Panc1 (cell line): ENCODE measurements around the gene MED12L. TPM values are rescaled to one million over a fixed set of nuclear protein-coding genes. Genes with fewer than 3 reads are reported as not detected.

Experiments
- ATAC-seq: fragments of 200-7000 bp; cut with Tn5 transposase; 2 replicates; pipeline ENCODE4 v1.9.1; 2020; ENCODE audit warnings: mild to moderate bottlenecking, moderate library complexity
- BruUV-seq: library from RNA; stranded (reverse); fragments of 400-500 nt; replicated peaks from 2 replicates; lab custom pipeline; 2021; lab: Mats Ljungman, UMichigan
- CTCF ChIA-PET: fragments of 300-600 bp; sonication (Branson Sonifier 250); formaldehyde crosslinking; loops from one replicate; lab custom pipeline; 2022; ENCODE audit warnings: antibody characterized with exemption; lab: Charles Lee
- POLR2A ChIA-PET: fragments of 300-600 bp; sonication (Branson Sonifier 250); formaldehyde crosslinking; loops from one replicate; lab custom pipeline; 2022; ENCODE audit warnings: antibody characterized with exemption; lab: Charles Lee
- DNase-seq: peaks from one replicate; pipeline ENCODE4 v3.0.0-alpha.2; 2010; ENCODE audit warnings: low read depth, low spot score
- H3K27ac ChIP-seq: 2 replicates; pipeline ENCODE4 v1.5.1; 2011; ENCODE audit warnings: mild to moderate bottlenecking, low read length, inconsistent platforms
- H3K27me3 ChIP-seq: fragments of 200-500 bp; sonication (Bioruptor generic); 2 replicates; pipeline ENCODE4 v1.6.0; 2014; ENCODE audit warnings: low read length, inconsistent platforms; ENCODE audit not compliant: control insufficient read depth, insufficient read depth
- H3K36me3 ChIP-seq: fragments of 200-500 bp; sonication (Bioruptor generic); 2 replicates; pipeline ENCODE4 v1.5.1; 2014; ENCODE audit warnings: inconsistent platforms, mild to moderate bottlenecking, low read length, moderate library complexity; ENCODE audit not compliant: control insufficient read depth, insufficient read depth
- H3K4me1 ChIP-seq: 2 replicates; pipeline ENCODE4 v1.5.1; 2011; ENCODE audit warnings: inconsistent platforms, mild to moderate bottlenecking, low read length, moderate library complexity; ENCODE audit not compliant: control insufficient read depth, insufficient read depth
- H3K4me3 ChIP-seq, 2 experiments: 2 replicates each; pipeline ENCODE4 v1.5.1; 2011 to 2012; ENCODE audit warnings: low read depth in 2 of 2, low read length in 2 of 2, mild to moderate bottlenecking in 2 of 2, inconsistent platforms in 1 of 2, moderate library complexity in 1 of 2
- H3K9me3 ChIP-seq: fragments of 200-500 bp; sonication (Bioruptor generic); 2 replicates; pipeline ENCODE4 v1.5.1; 2014; ENCODE audit warnings: low read depth, mild to moderate bottlenecking, inconsistent platforms, low read length, moderate library complexity; ENCODE audit not compliant: control insufficient read depth, insufficient read depth
- CTCF ChIP-seq: fragments of 450-650 bp; IDR thresholded peaks from 2 replicates; pipeline ENCODE4 v1.5.1; 2017; ENCODE audit warnings: mild to moderate bottlenecking
- POLR2AphosphoS5 ChIP-seq: IDR thresholded peaks from 2 replicates; pipeline ENCODE4 v1.6.1; 2012; ENCODE audit warnings: mild to moderate bottlenecking, low read depth, low read length, moderate library complexity
- REST ChIP-seq, 2 experiments: IDR thresholded peaks; 2 replicates each; pipeline ENCODE4 v1.6.1; 2011 to 2012; ENCODE audit warnings: low read depth in 2 of 2, control low read depth in 1 of 2, low read length in 1 of 2, mild to moderate bottlenecking in 1 of 2, moderate library complexity in 1 of 2; ENCODE audit not compliant: insufficient read depth in 1 of 2
- SIN3A ChIP-seq: IDR thresholded peaks from 2 replicates; pipeline ENCODE4 v1.6.1; 2012; ENCODE audit warnings: low read depth, mild to moderate bottlenecking, low read length, moderate library complexity, borderline replicate concordance; ENCODE audit not compliant: insufficient read depth
- TCF7L2 ChIP-seq: IDR thresholded peaks from 2 replicates; pipeline ENCODE4 v1.6.1; 2011; ENCODE audit warnings: mild to moderate bottlenecking, low read depth, low read length, inconsistent platforms
- in situ Hi-C: cut with HindIII; loops from 2 replicates; pipeline ENCODE4 v1.10.0; 2016; ENCODE audit warnings: low sequenced_read_pairs, low pct_unique_long_range_greater_than_20kb
- intact Hi-C: fragments of 100-400 bp; cut with micrococcal nuclease; formaldehyde crosslinking; loops from one replicate; pipeline ENCODE4 v1.10.0; 2022; ENCODE audit not compliant: unreplicated experiment
- total RNA-seq: library from RNA; stranded (reverse); gene quantifications from one replicate; pipeline ENCODE4 v1.2.1, GENCODE V29; 2021; ENCODE audit not compliant: unreplicated experiment

The MED12L gene
- total RNA-seq, 1 experiment from 2014 or later: 2.8 TPM

GRCh38 chr3:151314593-151314992, 229.1 kb downstream of the MED12L start:
- H3K4me1 ChIP-seq: no peaks in the 10 kb centered on the region
- BruUV-seq: no TSS peak

GRCh38 chr3:151315136-151315535, 229.7 kb downstream of the MED12L start:
- CTCF ChIA-PET: no interaction called here
- DNase-seq (no peak), ATAC-seq (no peak)
- no peaks in the 10 kb centered on the region for H3K9me3 ChIP-seq
- no peak overlapping the region for H3K4me3 ChIP-seq
- H3K4me1 ChIP-seq: no peaks in the 10 kb centered on the region
- TF ChIP-seq TCF7L2 (no peak), REST (IDR thresholded peaks at IDR 0.05; ENCODE audit: insufficient read depth in 1 of 2, low read depth in 2 of 2, low read length in 1 of 2) (no peak), CTCF (no peak), SIN3A (no peak), POLR2AphosphoS5 (no peak)
- H3K27me3 ChIP-seq: no peaks in the 10 kb centered on the region
- BruUV-seq: no TSS peak
- POLR2A ChIA-PET: no interaction called here
- intact Hi-C loops: no loop called here
- H3K36me3 ChIP-seq: no peaks in the 10 kb centered on the region
- H3K27ac ChIP-seq: no peak overlapping the region
- in situ Hi-C loops: no loop called here

More at GRCh38 chr3:151314593-151314992, 229.1 kb downstream of the MED12L start:
- H3K4me3 ChIP-seq: no peak overlapping the region
- ChIA-PET CTCF (no interaction called here), POLR2A (no interaction called here)
- DNase-seq (no peak), ATAC-seq (no peak)
- in situ Hi-C loops (no loop called here), intact Hi-C loops (no loop called here)
- TF ChIP-seq POLR2AphosphoS5 (no peak), REST (IDR thresholded peaks at IDR 0.05; ENCODE audit: insufficient read depth in 1 of 2, low read depth in 2 of 2, low read length in 1 of 2) (no peak), TCF7L2 (no peak), SIN3A (no peak), CTCF (no peak)
- no peaks in the 10 kb centered on the region for H3K27me3 ChIP-seq
- H3K36me3 ChIP-seq: no peaks in the 10 kb centered on the region
- no peaks in the 10 kb centered on the region for H3K9me3 ChIP-seq
- no peak overlapping the region for H3K27ac ChIP-seq
